ENCODE results near the gene DDIAS. TPM values are rescaled to one million over a fixed set of nuclear protein-coding genes. Genes with fewer than 3 reads are reported as not detected.

The DDIAS gene
- total RNA-seq, 2 donors from 2014 or later: 14.4 to 24.1 TPM

DNA sequence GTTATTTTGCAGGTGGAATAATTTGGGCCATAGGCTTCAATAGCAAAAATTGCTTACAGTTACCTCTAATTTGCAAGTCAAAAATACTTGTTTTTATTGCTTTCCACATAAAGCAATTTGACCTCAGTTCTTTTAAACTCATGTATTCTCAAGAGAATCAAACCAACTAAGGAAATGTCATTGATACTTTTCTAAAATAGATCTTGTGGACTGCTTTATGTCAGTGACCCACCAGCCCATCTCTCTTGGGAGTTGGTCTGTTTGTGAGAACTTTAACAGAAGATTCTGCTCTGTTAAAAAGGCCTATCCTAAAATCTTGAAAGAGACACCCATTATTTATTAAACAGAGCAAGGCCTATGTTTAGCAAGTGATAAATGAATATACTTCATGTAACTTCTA, 75.2 kb downstream of the DDIAS start:
- H3K27ac Mint-ChIP-seq: no peak overlapping the region
- TF ChIP-seq CTCF (conservative IDR thresholded peaks at IDR 0.05): no peak
- Histone ChIP-seq H3K4me1 (ENCODE audit: control insufficient read depth, insufficient read depth, low read length) (no peaks in the 10 kb centered on the region), H3K36me3 (ENCODE audit: control insufficient read depth, insufficient read depth, low read length) (no peaks in the 10 kb centered on the region), H3K9me3 (ENCODE audit: control insufficient read depth, low read length) (no peaks in the 10 kb centered on the region), H3K27me3 (ENCODE audit: control insufficient read depth, insufficient read depth, low read length, poor library complexity, severe bottlenecking) (no peaks in the 10 kb centered on the region), H3K4me3 (ENCODE audit: low read length) (no peak overlapping the region), H3K27ac (ENCODE audit: low read depth, low read length) (no peak overlapping the region), H3K9ac (ENCODE audit: extremely low read depth, low read length, poor library complexity, severe bottlenecking) (no peak overlapping the region)
- no peak for DNase-seq
- no peaks in the 10 kb centered on the region for H3K4me1 Mint-ChIP-seq
- H3K27me3 Mint-ChIP-seq (ENCODE audit: insufficient read depth): no peaks in the 10 kb centered on the region
- peaks cover 6% of the 10 kb centered on the region for H3K36me3 Mint-ChIP-seq (ENCODE audit: low read depth)
- H3K4me3 Mint-ChIP-seq: no peak overlapping the region
- H3K9me3 Mint-ChIP-seq: no peaks in the 10 kb centered on the region

- Histone ChIP-seq H3K9me3 (ENCODE audit: control insufficient read depth, low read length) (no peaks in the 10 kb centered on the region), H3K9ac (ENCODE audit: extremely low read depth, low read length, poor library complexity, severe bottlenecking) (no peak overlapping the region)
- no peak overlapping the region for H3K27ac Mint-ChIP-seq
Observed at GRCh38 chr11:82978422-82979099, 77.0 kb downstream of the DDIAS start.

DNA sequence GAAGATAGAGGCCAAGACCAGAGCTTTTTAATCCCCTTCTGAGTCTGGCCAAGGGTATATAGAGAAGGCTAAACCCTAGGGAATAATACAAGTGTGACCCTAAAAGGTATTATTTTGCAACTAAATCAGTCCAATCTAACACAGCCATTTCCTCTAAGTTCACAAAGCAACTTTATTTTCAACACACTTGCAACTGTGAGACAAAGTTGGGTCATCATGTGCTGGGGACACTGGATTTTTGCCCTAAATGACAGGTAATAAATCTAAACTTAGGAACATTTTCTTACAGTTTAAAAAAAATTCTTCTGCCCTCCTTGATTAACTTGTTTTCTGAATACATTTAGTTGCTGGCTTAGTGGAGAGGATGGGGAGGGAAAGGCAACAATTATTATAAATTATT, 78.3 kb downstream of the DDIAS start:
- no peak overlapping the region for H3K27ac ChIP-seq (ENCODE audit: low read depth, low read length)
- Mint-ChIP-seq H3K4me1 (no peaks in the 10 kb centered on the region), H3K9me3 (no peaks in the 10 kb centered on the region), H3K27me3 (ENCODE audit: insufficient read depth) (no peaks in the 10 kb centered on the region), H3K27ac (no peak overlapping the region), H3K36me3 (ENCODE audit: low read depth) (peaks cover 20% of the 10 kb centered on the region), H3K4me3 (no peak overlapping the region)
- H3K36me3 ChIP-seq (ENCODE audit: control insufficient read depth, insufficient read depth, low read length): no peaks in the 10 kb centered on the region
- no peak for DNase-seq
- no peaks in the 10 kb centered on the region for H3K4me1 ChIP-seq (ENCODE audit: control insufficient read depth, insufficient read depth, low read length)
- no peaks in the 10 kb centered on the region for H3K9me3 ChIP-seq (ENCODE audit: control insufficient read depth, low read length)
- H3K27me3 ChIP-seq (ENCODE audit: control insufficient read depth, insufficient read depth, low read length, poor library complexity, severe bottlenecking): no peaks in the 10 kb centered on the region
- TF ChIP-seq CTCF (conservative IDR thresholded peaks at IDR 0.05): no peak
- H3K9ac ChIP-seq (ENCODE audit: extremely low read depth, low read length, poor library complexity, severe bottlenecking): no peak overlapping the region
- no peak overlapping the region for H3K4me3 ChIP-seq (ENCODE audit: low read length)

More at GRCh38 chr11:82978422-82979099, 77.0 kb downstream of the DDIAS start:
- H3K27ac ChIP-seq (ENCODE audit: low read depth, low read length): no peak overlapping the region
- WGBS, 2 experiments (ENCODE audit: insufficient coverage in 1 of 2, insufficient read length in 1 of 2): 93 to 96% methylated on average over 3 to 6 of the region's 6 CpGs
- Mint-ChIP-seq H3K4me1 (no peaks in the 10 kb centered on the region), H3K9me3 (no peaks in the 10 kb centered on the region), H3K4me3 (no peak overlapping the region), H3K36me3 (ENCODE audit: low read depth) (peaks cover 11% of the 10 kb centered on the region), H3K27me3 (ENCODE audit: insufficient read depth) (no peaks in the 10 kb centered on the region)
- H3K4me1 ChIP-seq (ENCODE audit: control insufficient read depth, insufficient read depth, low read length): no peaks in the 10 kb centered on the region
- H3K4me3 ChIP-seq (ENCODE audit: low read length): no peak overlapping the region
- no peak for TF ChIP-seq CTCF (conservative IDR thresholded peaks at IDR 0.05)
- DNase-seq: no peak
- no peaks in the 10 kb centered on the region for H3K36me3 ChIP-seq (ENCODE audit: control insufficient read depth, insufficient read depth, low read length)
- no peaks in the 10 kb centered on the region for H3K27me3 ChIP-seq (ENCODE audit: control insufficient read depth, insufficient read depth, low read length, poor library complexity, severe bottlenecking)
